Stimulated activated CD8-positive, alpha-beta memory T cell treated with anti-CD3 and anti-CD28 coated beads, Interleukin-12 subunit alpha, Interleukin-12 subunit beta, amount 100 ng/mL, for 4 hours (primary cell): ENCODE results near the gene ATAD2B.

Source experiments
- DNase-seq: peaks from one replicate; pipeline ENCODE4 v3.0.0-alpha.2; 2020; ENCODE audit warnings: low read depth

Gene ATAD2B

GRCh38 chr2:23703037-23703582, 223.8 kb downstream of the ATAD2B start:
- DNase-seq, result no peak

GRCh38 chr2:23700627-23701026, 226.3 kb downstream of the ATAD2B start:
- DNase-seq, result no peak

- no peak for DNase-seq
Measured at GRCh38 chr2:23699580-23699925, 227.4 kb downstream of the ATAD2B start.

GRCh38 chr2:23698721-23699579, 228.0 kb downstream of the ATAD2B start:
- DNase-seq, result no peak
